Embryonic facial prominence (tissue), 1 donor: ENCODE measurements around the gene GREM1.

Experiments
- DNase-seq: peaks from one replicate; pipeline ENCODE4 v3.0.0-alpha.2; 2016; ENCODE audit errors: extremely low spot score

GREM1 gene

GRCh38 chr15:32730677-32731654 is 13.2 kb downstream of the GREM1 start:
- DNase-seq, result no peak

- DNase-seq, result no peak
Measured at GRCh38 chr15:32732574-32733157, 14.9 kb downstream of the GREM1 start.

DNA sequence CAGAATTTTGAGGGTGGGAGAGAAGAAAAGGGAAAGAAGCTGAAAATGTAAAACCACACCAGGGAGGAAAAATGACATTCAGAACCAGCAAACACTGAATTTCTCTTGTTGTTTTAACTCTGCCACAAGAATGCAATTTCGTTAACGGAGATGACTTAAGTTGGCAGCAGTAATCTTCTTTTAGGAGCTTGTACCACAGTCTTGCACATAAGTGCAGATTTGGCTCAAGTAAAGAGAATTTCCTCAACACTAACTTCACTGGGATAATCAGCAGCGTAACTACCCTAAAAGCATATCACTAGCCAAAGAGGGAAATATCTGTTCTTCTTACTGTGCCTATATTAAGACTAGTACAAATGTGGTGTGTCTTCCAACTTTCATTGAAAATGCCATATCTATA is 15.5 kb downstream of the GREM1 start:
- DNase-seq, result no peak

DNA sequence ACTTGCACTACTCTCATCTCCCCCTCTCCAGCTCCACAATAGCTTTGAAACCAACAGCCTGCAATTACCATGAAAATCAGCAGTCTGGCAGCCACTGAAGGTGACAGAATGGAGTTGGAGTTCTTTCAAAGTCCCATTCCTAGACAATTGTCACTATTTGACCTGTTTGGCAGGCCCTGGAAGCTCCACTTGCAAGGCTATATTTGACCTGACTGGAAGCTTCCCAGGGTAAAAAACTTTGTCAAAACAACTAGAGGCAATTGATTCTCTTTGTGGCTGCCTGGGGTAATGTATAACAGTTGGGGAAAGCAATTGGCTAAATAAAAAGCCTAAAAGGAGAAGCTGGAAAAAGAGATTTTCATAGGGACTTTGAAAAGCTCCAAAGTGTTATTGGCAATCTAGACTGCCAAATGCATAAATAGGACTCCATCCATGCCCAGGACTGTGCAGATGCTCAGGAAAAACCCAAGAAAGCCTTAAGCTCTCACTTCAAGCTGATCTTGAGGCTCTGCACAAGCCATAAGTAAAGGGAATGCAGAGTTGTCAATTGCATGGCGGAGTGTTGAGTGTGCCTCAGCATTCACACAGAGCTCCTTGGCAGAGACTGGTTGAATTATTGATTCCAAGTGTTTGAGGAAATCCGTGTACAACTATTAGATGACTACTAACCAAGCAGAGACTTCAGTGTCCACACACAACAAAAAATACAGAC is 18.3 kb downstream of the GREM1 start:
- DNase-seq, result no peak

- no peak for DNase-seq
Measured at GRCh38 chr15:32736701-32737061, 18.9 kb downstream of the GREM1 start.

DNA sequence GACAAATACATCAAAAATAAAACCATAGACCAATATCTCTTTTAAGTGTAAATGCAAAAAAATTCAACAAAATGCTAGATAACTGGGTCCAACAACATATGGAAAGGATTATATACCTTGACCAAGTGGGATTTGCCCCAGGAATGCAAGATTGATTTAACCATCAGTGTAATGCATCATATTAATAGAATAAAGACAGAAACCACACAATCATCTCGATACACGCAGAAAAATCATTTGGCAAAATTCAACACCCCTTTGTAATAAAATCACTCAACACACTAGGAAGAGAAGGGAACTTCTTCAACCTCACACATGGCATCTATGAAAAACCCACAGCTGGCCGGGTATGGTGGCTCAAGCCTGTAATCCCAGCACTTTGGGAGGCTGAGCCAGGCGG is 19.5 kb downstream of the GREM1 start:
- no peak for DNase-seq

GRCh38 chr15:32738666-32739065 is 20.9 kb downstream of the GREM1 start:
- no peak for DNase-seq

GRCh38 chr15:32739522-32740063 is 21.8 kb downstream of the GREM1 start:
- DNase-seq, result no peak

DNA sequence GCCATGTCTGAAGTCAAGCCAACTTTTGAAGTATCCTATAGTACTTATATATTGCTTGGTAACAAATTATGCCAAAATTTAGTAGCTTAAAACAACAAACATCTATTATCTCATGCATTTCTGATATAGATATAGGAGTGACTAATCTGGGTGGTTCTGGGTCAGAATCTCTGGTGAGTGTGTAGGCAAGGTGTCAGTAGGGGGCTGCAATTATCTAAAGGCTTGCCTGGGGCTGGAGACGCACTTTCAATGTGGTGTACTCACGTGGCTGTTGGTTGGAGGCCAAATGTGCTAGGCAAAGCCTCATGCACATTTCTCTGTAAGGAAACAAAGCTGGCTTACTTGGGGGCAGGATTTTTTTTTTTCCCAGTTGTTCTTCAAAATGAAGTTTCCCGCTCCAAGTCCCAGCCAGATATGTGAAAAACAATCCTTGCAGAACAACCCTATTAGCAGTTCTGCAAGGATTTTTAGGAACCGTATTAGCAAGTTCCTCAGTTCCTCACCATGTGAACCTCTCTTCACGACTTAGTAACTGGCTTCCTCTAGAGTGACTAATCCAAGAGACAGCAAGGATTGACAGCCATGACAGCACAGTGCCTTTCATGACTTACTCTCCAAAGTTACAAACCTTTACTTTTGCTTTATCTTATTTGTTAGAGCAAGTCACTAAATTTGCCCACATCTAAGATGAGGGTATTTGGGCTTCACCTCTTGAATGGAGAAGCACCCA is 25.8 kb downstream of the GREM1 start:
- no peak for DNase-seq

- DNase-seq, result no peak
Measured at GRCh38 chr15:32746116-32746857, 28.5 kb downstream of the GREM1 start.

- DNase-seq, result no peak
Measured at GRCh38 chr15:32747921-32748342, 30.1 kb downstream of the GREM1 start.

DNA sequence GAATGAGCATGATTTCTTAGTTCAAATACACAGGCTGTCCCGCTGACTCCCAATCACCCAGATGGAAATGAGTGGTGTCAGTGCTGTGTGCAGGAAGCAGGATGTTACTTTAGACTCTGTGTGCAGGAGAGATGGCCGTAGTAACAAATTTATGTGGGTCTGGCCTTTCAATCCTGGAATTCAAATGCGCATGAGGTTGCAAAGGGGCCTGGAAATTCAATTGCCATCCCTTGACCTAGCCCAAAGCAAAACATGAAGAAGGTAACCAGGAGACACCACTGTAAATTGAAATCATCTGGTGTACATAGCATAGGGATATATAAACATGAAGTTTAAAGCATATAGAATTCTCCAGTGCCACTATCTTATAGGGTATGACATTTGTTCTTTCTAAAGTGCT is 33.2 kb downstream of the GREM1 start:
- no peak for DNase-seq

DNA sequence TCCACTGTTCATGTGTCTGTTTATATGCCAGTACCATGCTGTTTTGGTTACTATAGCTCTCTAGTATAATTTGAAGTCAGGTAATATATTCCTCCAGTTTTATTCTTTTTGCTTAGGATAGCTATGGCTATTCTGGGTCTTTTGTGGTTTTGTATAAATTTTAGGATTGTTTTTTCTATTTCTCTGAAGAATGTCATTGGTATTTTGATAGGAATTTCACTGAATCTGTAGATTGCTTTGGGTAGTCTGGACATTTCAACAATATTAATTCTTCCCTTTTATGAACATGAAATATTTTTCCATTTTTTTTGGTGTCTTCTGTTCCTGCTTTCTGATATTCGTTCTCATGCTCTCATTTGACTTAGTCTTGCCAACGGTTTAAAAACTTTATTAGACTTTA is 39.6 kb downstream of the GREM1 start:
- DNase-seq, result no peak

- DNase-seq, result no peak
Measured at GRCh38 chr15:32763295-32763694, 45.5 kb downstream of the GREM1 start.

DNA sequence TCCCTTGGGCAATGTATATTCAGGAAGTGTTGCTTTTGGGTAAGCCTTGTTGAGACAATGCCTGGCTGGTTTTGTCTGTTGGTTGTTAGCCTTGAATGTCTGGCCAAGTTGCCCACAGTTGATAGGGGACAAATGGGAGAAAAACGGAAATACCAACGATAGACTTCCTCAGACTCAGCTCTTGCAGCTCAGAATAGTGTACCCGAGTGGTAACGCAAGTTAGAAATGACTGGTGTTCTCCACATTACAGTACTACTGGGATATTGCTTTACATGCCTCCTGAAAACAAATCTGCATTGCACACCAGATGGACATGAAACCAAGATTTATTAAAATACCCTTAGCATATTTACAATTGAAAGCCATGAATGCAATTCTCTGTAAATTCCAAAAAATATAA is 47.4 kb downstream of the GREM1 start:
- no peak for DNase-seq

- DNase-seq, result no peak
Measured at GRCh38 chr15:32766101-32766500, 48.3 kb downstream of the GREM1 start.

DNA sequence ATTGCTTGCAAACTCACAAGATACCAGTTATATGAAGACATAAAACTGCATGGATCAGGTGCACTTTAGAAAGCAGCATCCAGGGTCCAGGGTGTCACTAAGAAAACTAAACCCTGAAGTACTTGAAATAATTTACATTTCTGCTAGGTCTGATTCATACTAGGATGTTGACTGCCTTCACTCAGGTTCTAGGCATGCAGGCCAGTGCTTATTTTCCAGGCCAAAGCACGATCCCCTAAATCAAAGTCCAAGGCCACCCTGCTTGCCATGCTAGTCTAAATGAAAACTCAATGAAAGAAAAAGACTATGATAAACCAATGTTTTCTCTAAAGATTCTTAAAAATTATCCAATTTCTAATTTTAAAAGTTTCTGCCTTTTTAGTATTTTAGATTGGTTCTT is 49.4 kb downstream of the GREM1 start:
- no peak for DNase-seq

- no peak for DNase-seq
Measured at GRCh38 chr15:32774022-32774421, 56.2 kb downstream of the GREM1 start.

- no peak for DNase-seq
Measured at GRCh38 chr15:32775103-32775502, 57.3 kb downstream of the GREM1 start.

GRCh38 chr15:32778391-32779176 is 60.8 kb downstream of the GREM1 start:
- DNase-seq, result no peak
